Left ventricle myocardium superior (tissue), 1 donor: Measurements from ENCODE around the gene FUNDC2. TPM values are rescaled to one million over a fixed set of nuclear protein-coding genes. Genes with fewer than 3 reads are reported as not detected.
"Not testable (repeated sequence)": the region's sequence is repeated elsewhere in the genome, so short reads cannot be mapped to it uniquely, and the experiment has no call there.

Experiments
- ATAC-seq: fragments of 200-7000 bp; cut with Tn5 transposase; one replicate; pipeline ENCODE4 v1.9.1; 2020; ENCODE audit warnings: mild to moderate bottlenecking, moderate library complexity
- DNase-seq: peaks from one replicate; pipeline ENCODE4 v3.0.0-alpha.2; 2020
- intact Hi-C: fragments of 100-400 bp; cut with micrococcal nuclease; formaldehyde crosslinking; loops from one replicate; pipeline ENCODE4 v1.11.0; 2022
- long read RNA-seq: library from polyadenylated mRNA; unstranded; transcript quantifications from one replicate; pipeline ENCODE4 v2.0.0, GENCODE V29; 2021
- total RNA-seq: library from RNA; stranded (reverse); fragmentation: NEBNext Ultra II Directional; extraction: Animal tissue kit (Norgen Biotek cat#: 25700); gene quantifications from one replicate; pipeline ENCODE4 v1.2.1, GENCODE V29; 2021
- donor health status: DM: no; HTN: yes; CAD: no; lungs with severe emphysema.

FUNDC2 gene, protein sequence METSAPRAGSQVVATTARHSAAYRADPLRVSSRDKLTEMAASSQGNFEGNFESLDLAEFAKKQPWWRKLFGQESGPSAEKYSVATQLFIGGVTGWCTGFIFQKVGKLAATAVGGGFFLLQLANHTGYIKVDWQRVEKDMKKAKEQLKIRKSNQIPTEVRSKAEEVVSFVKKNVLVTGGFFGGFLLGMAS
- 389 TPM for total RNA-seq
- long read RNA-seq, full-length matches to known transcripts = 246 of 256 reads
- long read RNA-seq, partial matches to known transcripts = 2 of 256 reads
- long read RNA-seq, other reads (novel, unspliced or antisense) = 8 of 256 reads

DNA sequence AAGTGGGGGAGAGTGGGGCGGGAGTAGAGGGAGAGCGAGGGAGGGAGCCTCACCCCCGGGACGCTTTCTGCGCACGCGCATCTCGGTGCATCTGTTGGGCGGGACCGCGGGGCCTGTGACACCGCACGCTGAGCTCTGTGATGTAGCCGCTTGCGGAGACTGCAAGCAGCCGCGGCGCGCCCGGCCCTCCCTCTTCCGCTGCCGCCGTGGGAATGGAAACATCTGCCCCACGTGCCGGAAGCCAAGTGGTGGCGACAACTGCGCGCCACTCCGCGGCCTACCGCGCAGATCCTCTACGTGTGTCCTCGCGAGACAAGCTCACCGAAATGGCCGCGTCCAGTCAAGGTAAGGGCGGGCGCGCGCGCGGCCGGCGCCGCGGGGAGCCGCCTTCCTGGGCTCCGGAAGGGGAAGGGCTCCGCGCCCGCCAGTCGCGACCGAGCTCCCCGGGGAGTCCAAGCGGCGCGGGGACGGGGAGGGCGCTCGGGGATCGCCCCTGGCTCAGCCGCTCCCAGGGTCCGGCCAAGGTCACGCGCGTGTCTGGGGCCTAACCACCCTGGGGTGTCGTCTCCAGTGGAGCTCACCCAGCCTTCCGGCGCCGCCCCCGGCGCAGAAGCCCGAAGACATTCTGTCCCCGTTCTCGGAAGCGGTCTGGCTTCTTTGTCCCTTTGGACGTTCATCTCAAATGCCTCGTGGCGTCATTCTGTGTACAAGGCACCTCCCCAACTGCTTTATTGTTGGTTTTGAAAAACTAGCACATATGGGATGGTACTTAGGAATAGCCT, at the start of gene FUNDC2:
Gene FUNDC2, plus strand, starts transcription at position 118 of the 782 bp plus-strand sequence. Its CDS starts 95 bp downstream, at position 213.
- ATAC-seq (peak; percentile 94), DNase-seq (peak; percentile 96)
- intact Hi-C loops = no loop called here

DNA sequence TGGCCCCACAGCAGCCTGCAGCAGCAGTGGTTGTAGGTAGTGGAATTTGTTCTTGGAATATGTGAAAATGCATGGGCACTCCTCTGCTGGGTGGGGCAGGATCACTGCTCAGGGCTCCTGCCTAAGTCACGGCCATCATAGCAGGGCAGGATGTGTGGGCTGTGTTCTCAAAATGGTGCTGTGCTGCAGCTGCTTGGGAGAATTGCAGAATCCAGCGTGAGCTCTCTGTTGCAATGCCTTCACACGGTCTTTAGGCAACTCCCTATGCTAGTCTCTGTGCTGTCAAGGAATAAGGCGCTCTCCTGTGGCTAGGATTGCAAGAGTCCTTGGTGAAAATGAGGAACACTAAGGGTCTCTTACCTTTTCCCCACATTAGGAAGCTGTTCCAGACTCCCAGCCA, 47.0 kb upstream of the FUNDC2 start:
- DNase-seq (no peak), ATAC-seq (no peak)
- intact Hi-C loops = loop anchor here (5.0 kb wide), 1 partner anchor 78 kb away; no protein-coding TSS in a partner anchor

DNA sequence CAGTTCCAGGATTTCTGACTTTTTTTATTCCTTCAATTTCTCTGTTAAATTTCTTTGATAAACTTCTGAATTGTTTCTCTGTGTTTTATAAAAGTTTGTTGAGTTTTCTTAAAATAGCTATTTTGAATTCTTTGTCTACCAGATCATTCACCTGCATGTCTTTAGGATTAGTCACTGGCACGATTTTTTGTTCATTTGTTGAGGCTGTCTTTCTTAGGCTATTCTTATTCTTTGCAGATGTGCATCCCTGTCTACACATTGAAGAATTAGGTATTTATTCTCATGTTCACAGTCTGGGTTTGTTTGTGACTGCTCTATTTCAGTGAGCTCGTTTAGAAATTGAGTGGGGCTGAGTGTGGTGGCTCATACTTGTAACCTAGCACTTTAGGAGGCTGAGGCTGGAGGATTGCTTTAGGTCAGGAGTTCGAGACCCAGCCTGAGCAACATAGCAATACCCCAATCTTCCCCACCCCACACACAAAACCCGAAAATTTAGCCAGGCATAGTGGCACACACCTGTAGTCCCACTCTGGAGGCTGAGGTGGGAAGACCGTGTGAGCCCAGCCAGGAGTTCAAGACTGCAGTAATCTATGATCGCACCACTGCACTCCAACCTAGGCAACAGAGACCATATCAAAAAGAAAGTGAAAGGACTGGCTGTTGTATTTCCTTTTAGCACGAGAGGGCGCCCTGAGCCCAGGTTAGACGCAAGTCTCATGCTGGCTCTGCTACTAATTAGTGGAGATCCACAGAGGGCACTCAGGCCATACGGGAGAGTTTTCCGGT, 46.1 kb upstream of the FUNDC2 start:
- peak; percentile 65 for DNase-seq
- ATAC-seq = peak; percentile 90
- intact Hi-C loops = no loop called here

DNA sequence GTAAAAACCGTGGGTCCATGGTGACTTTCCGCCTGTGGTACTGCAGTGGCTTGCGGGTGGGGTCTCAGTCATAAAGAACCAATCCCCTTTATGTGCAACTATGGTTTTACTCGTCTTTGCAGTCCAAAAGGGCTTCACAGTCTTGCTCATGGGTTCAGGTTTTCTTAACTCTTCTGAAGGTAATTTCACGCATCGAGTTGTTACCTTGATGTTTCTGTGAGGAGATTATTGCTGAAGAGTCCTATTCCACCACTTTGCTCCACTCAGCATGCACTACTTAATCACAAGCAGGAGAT, 45.6 kb upstream of the FUNDC2 start:
- intact Hi-C loops = no loop called here
- no peak for DNase-seq
- ATAC-seq = no peak

DNA sequence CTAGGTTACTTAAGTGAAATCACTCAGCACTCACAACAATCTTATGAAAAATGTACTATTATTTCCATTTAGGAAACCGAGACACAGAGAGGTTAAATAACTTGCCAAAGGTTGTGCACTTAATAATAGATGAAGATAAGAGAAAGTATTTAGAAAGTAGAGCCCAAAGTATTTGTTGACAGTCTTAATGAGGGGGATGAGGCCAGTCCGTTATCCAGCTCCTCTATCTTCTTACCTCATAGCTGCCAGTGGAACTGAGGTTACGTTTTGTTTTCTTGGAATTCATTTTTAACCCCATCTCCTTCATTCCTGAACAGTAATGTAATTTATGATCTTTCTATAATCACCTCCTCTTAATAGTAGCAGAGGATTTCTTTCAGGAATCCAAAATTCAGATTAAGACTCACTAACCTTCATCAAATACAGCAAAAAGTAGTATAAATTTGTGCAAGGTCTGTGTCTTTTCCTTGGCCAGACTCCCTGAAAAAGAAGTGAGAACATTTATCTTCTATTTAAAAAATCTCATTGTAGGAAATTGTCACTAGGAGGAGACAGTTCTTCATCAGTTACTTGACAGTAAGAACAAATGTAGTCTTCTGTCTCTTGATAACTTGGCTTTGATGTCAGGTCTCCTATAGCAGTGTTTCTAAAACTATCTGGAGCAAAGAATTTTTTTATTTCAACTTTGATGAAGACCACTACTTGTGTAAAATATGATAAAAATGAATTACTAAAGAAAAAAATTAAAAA, 39.6 kb upstream of the FUNDC2 start:
- DNase-seq (no peak), ATAC-seq (no peak)
- intact Hi-C loops = no loop called here

DNA sequence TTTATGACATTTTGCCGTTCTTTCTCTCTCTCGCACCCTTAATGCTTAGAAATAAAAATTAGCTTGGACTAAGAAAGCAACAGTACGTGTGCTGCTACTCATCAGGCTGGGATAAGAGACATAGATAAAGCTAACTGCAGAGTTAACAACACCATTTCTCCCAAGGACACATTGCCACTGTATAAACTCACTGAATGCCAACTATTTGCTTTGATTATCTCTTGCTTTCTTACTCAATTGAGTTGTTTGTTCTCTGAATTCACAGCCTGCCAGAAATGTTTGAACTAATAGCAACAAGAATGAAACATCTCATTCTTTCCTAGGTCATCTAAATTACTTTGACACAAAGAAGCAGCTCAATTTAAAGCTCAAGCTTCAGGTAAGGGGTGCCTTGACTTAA, 38.7 kb upstream of the FUNDC2 start:
- no peak for ATAC-seq
- DNase-seq = no peak
- intact Hi-C loops = no loop called here

DNA sequence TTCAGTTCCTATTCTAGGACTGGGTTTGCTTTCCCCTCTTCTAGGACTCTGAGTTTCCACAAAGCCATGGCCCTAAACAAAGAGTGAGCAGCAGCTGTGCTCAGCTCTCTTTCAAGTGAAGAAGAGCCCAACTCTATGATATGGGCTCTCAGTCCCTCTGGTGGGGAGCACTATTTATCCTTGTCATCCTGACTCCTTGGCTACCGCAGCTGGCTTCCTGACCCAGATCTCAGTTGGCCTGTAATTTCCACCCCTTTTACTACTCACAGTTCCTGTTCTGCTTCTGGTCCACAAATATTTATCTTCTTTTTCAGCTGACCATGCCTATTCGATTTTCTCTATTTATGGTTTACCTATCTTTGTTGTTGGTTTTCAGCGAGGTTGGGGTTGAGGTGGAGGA, 37.9 kb upstream of the FUNDC2 start:
- intact Hi-C loops = no loop called here
- ATAC-seq (no peak), DNase-seq (no peak)

DNA sequence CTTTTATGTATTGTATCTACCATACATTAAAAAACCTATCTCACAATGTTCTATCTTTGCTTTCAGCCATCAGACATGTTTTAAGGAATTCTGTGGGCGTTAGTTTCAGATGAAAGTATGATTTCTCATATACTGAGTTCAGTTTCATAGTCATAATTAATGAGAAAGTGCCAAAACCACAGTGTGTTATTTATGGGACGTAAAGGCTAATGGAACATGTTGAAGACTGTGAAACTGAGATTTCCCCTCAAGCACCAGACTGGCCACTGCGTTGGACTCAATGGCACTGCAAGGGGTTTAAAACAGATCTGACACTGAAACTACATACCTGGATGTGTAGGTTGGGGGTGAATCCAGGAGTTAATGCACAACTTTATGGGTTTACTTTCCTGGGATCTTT, 36.1 kb upstream of the FUNDC2 start:
- ATAC-seq = no peak
- DNase-seq = no peak
- intact Hi-C loops = no loop called here

DNA sequence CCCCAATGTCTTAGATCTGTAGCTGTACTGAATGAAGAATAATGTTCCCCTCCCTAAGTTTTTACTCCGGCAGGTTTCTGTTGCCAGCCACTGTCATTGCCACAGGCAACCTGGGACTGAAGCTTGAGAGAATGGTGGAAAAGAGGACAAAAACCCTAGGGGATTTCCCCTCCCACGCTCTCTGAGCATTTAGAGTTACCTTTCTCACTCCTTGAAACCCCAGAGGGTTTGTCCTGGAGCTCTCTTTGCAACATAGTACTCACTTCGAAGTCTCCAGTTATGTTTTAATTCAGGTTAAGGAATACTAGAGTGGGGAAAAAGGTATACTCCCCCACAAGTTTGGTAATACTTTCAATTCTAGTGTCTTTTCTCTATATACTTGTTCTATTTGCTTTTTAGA, 35.6 kb upstream of the FUNDC2 start:
- intact Hi-C loops = no loop called here
- DNase-seq (no peak), ATAC-seq (no peak)

DNA sequence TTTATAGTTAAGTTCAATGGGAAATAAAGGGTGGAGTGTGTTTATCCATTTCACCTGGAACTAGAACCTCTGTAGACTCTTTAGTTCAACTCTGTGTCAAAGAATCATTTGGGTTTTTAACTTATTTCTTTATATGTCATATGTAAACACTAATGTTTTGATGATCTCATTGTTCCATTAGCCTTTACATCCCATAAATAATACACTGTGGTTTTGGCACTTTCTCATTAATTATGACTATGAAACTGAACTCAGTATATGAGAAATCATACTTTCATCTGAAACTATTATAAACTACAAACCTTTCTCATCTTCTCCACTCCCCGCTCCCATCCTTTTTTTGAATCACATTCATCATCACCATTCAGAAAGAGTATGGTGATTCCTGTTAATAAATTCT, 35.2 kb upstream of the FUNDC2 start:
- no peak for DNase-seq
- intact Hi-C loops = no loop called here
- no peak for ATAC-seq

DNA sequence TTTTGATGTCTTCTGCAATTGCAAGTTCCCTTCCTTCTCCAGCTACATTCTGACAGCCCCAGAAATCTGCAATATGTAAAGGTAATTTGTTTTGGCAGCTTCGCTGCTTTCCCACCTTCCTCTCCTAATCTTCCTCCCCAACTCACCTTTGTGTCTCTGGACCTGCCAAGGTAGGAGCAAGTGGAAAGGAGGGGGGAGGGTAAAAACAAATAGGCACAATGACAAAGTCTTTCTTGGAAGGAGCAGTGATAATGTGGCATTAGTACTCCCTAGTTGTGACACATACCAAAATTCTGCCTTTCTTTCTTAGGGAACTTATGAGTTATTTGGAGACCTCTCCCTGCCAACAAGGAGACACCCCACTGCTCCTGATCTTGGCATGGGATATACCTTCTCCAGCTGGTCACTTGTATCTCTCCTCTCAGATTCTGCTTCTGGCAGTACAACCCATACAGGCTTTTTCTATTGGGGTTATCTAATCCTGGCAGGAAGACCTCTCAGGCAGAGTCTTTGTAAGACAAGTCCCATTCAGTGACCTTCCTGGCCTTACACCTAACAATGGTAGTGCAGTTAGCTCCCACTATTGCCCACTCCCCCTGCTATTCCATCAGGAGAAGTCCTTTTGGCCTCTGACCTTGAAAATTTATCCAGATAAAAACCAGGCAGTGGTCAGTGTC, 28.3 kb upstream of the FUNDC2 start:
- DNase-seq = no peak
- no peak for ATAC-seq
- intact Hi-C loops = no loop called here

DNA sequence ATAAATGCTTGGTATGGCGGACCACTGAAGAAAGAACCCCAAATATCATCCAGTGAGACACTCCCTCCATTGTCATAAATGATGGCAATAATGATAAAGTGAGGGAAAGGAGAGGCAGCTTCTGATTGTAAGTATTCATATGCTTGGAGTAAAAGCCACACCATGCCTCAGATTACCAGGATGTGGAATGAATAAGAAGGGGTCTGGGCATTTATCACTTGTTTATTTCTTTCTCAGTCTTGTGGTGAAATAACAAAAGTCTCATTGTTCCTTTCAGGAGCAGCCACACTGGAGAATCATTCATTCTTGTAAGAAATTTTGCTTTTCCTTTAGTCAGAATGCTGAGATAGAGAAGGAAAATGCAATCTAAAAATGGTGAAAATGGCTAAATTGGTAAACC, 25.8 kb upstream of the FUNDC2 start:
- DNase-seq = no peak
- ATAC-seq = no peak
- intact Hi-C loops = no loop called here

DNA sequence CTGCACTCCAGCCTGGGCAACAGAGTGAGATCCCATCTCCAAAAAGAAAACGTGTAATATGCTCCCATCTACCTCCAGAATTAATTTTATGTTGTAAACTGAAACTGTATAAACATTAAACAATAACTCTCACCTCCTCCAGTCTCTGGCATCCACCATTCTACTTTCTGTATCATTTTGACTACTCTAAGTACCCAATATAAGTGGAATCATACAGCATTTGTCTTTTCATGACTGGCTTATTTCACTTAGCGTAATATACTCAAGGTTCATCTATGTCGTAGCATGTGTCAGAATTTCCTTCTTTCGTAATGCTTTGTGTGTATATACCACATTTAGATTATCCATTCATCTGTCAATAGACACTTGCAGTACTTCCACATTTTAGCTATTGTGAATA, 24.8 kb upstream of the FUNDC2 start:
- DNase-seq = no peak
- intact Hi-C loops = no loop called here
- ATAC-seq = no peak

DNA sequence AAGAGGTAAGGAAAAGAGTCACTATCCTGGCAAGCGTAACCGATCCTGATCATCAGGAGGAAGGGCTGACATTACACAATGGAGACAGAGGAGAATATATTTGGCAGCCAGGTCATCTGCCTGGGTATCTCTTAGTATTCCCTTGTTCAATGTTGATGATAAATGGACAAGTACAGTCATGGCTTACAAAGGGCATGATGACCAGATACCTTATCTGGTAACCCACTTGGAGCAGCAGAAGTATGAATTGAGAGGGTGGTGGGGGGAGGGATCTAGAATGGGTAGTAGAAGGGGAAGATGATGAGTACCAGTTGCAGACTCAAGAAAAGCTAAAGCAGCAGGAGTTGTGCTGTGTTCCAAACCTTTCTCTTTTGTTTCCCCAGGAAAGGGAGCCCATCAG, 21.5 kb upstream of the FUNDC2 start:
- intact Hi-C loops = no loop called here
- ATAC-seq (no peak), DNase-seq (no peak)

DNA sequence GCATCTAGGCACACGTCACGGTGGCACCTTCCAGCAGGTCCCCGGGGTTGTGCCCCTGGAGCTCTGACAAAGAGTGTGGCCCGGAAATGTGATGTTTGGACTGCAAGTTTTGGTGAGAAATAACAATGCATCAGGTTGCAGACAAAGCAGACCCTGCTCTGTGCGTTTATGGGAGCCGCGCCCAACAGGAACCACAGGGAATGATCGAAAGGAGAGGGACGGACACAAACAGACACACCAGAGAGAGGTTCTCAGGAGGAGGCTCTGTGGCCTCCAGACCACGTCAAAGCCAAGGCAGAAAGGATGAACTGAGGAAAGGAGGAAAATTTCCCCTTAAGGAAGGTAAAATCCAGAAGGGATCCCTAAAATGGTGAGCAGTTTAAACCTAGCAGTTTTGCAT, 20.3 kb upstream of the FUNDC2 start:
- DNase-seq, ATAC-seq, intact Hi-C loops: not testable (repeated sequence)

DNA sequence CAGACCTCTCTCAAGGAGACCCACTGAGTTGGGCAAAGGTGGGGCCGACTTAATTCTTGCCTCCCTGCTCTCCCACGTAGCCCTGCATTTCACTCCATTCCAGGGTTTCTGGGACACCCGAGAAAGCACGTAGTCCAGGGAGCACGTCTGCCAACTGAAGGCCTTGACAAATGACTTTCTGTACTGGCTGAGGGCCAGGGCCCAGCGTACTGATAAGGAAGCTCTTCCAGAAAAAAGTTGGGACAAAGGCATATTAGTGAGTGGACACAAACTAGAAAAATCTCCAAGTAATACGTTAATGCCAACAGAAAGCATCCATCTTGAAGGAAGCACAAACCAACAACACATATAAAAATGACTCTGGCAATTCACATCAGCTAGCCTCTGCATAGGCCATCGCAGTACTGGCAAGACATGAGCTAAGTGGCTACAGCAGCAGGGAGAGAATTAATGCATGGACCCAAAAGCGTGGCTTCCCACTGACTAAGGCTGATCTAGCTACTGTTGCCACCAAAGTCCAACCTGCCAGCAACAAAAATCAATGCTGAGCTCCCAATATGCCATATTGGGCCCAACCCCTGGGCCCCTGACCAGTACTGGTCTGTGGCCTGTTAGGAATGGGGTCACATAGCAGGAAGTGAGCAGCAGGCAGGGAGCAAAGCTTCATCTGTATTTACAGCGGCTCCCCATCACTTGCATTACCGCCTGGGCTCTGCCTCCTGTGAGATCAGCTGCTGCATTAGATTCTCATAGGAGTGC, 19.6 kb upstream of the FUNDC2 start:
- intact Hi-C loops, DNase-seq: not testable (repeated sequence)
- ATAC-seq = peak; percentile 77

DNA sequence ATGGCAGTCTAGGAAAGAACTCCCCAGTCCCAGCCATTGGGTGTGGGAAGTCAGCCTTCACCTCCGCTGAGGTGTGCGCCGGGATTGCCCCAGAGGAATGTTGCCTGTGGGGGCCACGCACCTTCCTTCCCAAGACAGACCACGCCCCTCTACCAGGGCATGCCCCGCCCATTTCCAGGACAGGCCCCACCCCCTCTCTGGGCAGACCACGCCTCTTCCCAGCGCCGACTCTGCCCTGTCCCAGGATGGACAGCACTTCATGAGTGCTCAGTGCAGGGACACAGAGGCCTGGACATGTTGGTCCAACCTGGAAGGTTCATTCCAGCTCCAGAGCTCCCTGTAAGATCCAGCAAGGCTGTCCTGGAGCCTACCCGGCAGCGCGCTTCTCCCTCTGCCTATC, 18.1 kb upstream of the FUNDC2 start:
- intact Hi-C loops, ATAC-seq, DNase-seq: not testable (repeated sequence)

DNA sequence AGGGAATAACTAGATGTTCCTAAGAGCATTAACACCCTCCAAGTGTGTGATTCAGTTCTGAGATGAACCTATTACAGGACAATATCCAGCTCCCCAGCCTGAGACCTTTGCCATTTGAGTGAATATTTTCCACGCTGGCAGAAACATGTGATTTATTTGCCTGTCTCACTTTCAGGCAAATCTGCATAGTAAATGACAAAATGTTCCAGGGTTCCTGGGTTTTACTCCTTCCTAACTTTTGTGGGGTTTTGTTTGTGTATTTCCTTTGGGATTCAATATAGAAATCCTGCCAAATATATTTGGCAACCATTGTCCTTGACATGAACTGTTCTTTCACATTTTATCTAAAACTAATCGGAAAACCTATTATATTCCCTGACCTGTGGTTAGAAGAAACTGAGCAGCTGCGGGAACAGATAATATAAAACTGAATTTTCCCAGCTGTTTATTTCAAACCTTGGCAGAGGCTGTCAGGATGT, 16.6 kb upstream of the FUNDC2 start:
- peak; percentile 56 for ATAC-seq
- intact Hi-C loops = no loop called here
- DNase-seq = no peak
